NCI-H748 (cell line): Measurements from ENCODE around the gene RPS14.
"Not testable (repeated sequence)": the region's sequence is repeated elsewhere in the genome, so short reads cannot be mapped to it uniquely, and the experiment has no call there.

ENCODE experiments used
- DNase-seq: peaks from one replicate; lab custom pipeline; 2025; ENCODE audit not compliant: unreplicated experiment; lab: John Stamatoyannopoulos, UW

The RPS14 gene

DNA sequence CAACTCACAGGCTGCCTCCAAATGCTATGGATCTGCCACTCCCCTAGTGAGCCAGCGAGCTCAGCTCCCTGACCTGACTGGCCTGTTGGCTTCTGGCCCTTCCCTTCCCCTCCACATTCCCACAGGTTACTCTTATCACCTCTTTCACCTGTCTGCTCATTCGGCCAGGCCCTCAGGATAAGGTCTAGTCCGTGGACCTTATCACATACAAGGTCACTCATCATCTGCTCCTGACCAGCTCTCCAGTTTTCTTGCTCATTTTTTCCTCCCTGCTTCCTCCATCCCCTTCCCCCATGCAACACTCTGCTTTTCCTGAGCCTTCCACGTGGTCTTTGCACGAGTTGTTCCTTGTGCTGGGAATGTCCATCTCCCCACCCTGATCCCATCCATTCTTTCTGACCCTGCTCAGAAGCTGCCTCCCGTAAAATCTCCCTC, 32.5 kb upstream of the RPS14 start:
- DNase-seq: no peak

DNA sequence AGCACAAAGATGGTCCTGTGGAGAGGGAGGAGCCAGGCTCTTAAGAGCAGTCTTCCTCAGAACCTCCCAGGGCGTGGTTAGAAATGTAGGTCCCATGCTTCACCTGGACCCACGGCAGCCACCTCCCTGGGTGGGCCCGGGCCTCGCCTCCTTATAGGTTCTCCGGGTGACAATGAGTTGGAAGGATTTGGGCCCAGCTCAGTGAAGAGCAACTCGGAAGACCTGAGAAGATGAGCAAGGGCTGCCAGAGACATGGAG, 32.1 kb upstream of the RPS14 start:
- no peak for DNase-seq

DNA sequence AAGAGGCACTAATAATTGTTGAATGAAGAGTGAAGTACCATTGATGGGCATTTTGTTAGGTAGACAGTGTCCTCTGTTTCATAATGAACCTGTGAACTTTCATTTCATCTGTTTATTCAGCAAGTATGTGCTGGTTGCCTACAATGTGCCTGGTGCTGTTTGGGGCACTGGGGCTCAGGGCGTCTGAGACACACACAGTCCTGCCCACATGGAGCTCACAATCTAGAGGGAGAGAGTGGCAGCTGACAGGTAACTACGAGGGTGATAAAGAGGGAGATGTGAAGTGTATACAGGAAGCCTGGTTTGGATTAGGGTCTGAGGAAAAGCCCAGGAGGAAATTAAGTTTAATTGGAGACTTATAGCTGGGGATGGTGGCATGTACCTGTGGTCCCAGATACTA, 29.9 kb upstream of the RPS14 start:
- no peak for DNase-seq

DNA sequence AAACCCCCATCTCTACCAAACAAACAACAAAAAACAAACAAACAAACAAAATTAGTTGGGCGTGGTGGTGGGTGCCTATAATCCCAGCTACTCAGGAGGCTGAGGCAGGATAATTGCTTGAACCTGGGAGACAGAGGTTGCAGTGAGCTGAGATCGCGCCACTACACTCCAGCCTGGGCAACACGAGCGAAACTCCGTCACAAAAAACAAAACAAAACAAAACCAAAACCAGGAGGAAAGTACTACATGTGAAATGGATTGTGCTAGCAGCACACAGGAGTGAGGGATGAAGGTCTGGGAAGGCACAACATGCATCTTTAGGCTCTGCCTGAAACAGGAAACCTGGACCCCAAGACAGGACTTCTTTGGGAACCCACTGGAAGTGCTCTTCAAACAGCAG, 27.0 kb upstream of the RPS14 start:
- not testable (repeated sequence) for DNase-seq

DNA sequence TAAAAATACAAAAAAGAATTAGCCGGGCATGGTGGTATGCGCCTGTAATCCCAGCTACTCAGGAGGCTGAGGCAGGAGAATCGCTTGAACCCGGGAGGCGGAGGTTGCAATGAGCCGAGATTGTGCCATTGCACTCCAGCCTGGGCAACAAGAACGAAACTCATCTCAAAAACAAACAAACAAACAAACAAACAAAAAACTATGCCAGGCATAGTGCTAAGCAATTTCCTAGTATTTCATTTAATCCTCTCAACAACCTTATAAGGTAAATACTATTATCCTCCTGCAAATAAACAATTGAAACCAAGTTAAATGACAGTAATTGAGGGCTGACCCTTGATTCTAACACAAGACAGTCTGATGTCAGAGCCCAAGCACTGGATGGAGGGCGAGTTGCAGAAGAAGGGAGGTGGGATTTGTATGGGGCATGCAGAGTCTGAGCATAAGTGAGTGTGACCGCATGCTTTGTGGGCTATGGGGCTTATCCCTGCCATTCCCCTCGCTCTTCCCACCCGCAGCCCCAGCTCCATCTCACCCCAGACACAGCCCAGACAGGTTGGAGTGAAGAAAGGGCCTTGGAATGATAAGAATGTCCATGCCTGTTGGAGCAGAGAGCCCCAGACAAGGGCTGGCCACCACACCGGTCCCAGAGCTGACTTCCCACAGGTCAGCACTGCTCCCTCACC, 24.3 kb upstream of the RPS14 start:
- no peak for DNase-seq

DNA sequence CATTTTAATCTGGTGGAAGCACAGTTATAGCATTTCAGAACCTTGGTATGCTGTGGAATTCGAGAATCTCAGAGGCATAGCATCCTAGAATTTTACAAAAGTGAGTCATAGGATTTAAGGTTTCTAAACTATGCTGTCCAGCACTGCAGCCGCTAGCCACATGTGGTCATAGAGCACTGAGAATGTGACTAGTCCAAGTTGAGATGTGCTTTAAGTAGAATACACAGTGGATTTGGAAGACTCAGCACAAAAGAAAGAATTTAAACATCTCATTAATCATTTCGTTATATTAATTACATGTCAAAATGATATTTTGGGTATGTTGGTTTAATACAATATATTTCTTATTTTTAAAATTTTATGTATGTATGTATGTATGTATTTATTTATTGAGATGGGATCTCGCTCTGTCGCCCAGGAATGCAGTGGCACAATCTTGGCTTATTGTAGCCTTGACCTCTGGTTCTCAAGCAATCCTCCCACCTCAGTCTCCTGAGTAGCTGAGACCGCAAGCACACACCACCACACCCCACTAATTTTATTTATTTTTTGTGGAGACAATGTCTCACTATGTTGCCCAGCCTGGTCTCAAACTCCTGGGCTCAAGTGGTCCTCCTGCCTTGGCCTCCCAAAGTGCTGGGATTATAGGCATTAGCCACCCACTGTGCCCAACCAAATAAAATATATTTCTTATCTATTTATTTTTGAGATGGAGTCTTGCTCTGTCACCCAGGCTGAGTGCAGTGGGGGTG, 20.4 kb upstream of the RPS14 start:
- no peak for DNase-seq

DNA sequence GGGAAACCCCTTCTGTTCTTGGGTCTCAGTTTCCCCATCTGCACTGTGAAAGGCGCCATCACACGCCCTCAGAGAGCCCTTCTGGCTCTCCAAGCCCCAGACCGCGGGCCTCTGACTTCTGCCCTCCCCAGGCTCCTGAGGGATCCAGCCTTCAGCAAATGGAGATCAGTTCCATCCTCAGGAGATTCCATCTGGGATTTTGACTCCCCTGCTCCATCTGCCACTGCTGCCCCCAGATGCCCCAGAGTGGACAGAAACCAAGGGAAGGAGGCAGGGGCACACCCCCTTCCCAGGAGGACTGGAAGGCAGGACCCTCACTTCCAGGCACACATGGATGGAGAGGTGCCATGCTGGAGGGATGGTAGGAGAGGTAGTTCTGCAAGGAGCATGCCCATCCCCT, 18.7 kb upstream of the RPS14 start:
- no peak for DNase-seq

DNA sequence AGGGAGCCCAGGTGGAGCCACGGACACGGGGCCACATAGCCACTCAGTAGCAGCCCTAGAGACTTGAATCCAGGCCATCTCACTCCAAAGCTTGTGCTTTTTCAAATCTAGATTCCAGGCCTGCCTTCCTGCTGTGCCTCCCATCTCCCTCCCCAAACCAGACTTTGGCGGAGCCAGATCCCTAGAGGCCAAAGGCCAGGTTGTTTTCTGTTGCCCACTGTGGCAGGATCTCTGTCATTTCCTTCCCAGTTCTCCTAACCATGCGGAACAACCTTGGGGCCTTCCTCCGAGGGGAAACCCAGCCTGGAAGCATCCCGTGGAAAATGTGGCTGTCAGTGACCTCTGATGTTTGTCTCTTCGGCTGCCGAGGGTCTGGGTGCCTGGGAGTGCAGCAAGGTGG, 16.4 kb upstream of the RPS14 start:
- DNase-seq: no peak

DNA sequence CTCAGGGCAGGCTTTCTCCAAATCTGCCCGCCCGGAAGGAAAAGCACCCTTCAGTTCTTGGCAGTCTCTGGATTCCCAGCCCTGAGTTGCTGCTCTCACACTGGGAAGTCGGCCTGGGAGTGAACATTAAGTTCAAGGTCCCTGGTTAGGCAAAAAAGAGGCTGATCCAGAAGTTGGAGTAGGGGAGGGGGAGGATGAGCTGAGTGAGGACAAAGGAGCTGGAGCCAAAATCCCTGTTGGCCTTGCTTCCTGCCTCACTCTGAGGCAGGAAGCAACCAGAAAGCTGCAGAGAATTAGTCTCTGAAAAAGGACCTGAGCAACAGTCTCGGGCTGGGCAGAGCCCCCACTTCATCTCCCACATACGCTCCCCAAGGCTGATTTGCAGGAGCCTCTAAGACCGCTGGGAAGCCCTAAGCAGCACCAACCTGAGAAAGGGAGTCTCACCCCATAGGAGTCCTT, 15.0 kb upstream of the RPS14 start:
- DNase-seq: no peak

DNA sequence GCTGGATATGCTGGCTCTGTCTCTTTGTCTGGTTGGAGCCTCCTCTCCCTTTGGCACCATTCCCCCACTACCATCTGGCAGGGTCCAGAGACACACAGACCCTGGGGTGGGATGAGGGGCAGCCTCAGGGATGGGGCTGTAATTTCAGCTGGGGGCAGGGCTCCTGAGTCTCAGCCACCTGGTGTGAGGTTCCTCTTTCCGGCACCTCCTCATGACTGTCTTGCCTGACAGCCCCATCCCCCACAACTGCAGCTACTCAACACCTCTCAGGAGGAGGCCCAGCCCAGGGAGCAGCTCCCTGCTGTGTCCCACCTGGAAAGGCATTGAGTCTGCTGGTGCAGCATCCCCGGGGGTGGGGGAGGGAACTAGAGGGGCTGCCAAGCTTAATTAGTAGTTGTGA, 11.7 kb upstream of the RPS14 start:
- DNase-seq: no peak

DNA sequence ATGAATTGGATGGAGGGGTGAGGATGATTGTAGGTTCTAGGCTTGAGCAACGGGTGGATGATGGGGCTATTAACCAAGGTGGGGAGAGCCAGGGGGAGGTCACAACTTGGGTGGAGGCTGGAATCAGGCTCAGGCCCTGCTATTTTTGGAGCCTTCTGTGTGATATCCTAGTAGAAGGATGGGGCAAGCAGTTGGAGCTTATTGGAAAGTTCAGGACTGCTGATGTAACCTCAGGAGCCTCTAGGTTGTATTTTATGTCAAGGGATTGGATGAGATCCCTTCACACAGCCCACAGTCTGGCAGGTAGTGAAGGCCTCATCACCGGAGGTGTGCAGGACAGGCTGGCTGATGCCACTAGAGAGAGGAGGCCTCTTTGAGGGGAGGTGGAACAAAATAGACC, 11.2 kb upstream of the RPS14 start:
- DNase-seq: no peak

DNA sequence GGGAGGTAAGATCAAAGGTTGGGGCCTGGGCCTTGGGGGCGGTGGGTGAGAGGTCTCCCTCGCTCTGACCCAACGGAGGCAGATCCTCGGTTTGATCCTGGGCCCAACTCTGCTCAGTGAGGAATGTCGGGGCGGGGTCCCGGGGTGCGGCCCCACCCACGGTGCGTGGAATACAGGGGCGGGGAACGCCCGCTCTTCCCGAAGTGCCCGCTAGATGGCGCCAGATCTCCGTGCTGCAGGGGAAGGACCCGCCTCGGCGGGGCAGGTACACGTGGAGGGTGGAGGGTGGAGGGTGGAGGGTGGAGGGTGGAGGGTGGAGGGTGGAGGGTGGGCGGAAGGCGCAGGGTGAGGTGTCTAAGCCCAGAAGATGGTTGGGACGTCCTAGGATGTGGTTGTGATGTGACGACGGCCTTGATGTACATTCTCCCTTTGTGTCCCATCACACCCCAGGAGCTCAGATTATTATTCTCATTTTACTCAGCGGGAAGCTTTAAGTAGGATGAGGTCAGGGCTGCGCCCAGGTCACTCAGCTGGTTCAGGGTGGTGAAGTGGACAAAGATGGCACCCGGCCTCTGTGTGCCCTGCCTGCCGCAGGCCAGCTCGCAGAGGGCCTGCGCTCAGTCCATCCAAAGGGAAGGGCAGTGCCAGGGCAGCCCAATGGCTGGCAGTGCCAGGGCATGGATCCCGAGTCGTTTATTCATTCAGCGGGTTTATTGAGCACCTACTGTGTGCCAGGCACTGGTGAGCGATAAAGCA, 9.4 kb upstream of the RPS14 start:
- DNase-seq: peak; percentile 66

DNA sequence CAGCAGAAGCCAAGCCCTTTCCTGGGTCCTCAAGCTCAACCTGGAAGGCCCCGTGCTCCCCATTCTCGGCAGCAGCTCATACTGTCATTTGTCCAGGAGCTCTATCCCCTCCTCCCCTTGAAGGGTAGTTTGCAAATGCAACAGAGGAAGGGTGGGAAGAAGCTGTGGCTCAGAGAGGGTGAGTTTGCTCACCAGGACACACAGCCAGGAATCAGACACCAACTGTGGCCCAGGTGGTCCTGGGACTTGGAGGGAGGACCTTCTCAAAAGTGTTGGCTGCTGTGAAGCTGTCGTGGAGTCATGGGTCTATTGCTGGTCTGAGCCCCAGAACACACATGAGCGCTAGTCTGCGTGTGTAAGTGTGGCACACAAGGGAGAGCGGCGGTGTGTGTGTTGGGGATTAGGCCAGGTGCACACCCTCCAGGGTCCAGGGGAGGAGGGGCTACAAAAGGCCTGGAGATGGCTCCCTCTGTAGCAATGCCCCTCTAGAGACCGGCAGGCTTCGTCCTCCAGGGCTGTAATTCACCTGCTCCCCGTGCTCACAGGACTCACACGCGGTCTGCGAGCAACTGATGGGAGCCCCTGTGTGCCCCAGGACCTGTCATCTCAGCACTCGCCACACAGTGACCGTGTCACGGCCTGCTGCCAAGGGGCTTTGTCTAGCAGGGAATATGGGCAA, 8.2 kb upstream of the RPS14 start:
- no peak for DNase-seq

DNA sequence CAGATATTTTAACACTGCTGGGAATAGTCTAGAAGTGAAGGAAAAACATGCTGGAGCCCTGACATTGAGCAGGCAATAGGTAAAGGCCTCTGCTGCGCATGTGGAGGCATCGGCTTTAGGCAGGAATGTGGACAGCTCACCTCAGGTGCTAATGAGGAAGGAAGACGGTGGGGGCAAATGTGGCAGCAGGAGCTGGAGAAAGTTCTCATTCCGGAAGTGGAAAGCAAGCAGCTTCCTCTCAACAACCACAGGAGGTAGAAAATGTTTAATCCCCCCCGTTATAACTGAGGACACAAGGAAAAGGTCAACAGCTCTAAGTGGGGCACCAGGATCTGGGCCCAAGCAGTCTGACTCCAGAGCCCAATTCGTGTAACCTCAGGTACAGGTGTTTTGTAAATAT, 7.6 kb upstream of the RPS14 start:
- DNase-seq: no peak

DNA sequence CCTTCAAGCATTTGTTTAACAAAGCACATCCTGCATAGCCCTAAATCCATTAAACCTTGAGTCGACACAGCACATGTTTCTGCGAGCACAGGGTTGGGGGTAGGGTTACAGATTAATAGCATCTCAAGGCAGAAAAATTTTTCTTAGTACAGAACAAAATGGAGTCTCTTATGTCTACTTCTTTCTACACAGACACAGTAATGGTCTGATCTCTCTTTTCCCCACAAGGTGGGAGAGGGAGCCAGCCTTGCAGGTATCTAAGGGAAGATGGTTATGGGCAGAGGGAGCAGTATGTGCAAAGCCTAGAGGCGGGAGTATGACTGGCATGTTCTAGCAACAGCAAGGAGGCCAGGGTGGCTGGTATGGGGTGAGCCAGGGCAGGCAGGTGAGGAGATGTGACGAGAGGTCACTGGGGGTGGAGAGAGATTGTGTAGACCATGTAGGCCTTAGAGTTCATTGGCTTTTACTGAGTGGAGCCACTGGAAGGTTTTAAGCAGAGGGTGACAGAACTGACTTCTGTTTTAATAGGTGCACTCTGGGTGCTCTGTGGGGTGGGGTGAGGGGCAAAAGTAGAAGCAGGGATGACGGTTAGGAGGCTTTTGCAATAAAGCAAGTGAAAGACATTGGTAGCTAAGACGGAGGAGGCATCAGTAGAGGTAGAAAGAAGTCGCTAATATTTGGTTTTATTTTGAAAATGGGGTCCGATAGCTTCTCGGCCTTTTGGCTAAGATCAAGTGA, 5.1 kb upstream of the RPS14 start:
- DNase-seq: no peak

DNA sequence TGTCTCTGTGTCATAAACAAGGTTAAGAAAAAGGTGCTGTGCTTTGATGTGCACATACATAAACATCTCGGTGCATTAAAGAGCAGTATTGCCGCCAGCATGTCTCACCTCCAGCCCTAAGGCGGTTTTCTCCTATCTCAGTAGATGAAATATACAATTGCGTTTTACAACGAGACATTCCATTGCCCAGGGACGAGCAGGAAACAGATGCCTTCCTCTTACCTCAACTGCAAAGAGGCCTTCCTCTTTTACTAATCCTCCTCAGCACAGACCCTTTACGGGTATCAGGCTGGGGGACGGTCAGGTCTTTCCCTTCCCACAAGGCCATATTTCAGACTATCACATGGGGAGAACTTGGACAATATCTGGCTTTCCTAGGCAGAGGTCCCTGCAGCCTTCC, 4.5 kb upstream of the RPS14 start:
- DNase-seq: not testable (repeated sequence)

DNA sequence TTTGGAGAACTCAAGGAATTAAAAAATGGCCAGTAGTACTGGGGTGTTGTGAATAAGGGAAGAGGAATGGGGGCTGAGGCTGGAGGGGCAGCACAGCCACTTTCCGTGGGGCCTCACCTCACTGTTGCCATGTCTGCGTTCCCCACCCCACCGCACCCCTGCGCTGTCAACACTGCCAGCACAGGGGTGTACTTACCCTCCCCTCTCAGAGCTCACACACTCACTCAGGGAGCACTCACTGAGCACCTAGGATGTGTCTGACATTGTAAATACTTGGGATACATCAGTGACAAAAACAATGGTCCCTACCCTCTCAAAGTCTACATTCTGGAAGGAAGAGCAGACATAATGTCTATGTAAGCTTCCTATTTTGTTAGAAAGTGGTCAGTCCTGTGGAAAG, 3.4 kb upstream of the RPS14 start:
- no peak for DNase-seq

DNA sequence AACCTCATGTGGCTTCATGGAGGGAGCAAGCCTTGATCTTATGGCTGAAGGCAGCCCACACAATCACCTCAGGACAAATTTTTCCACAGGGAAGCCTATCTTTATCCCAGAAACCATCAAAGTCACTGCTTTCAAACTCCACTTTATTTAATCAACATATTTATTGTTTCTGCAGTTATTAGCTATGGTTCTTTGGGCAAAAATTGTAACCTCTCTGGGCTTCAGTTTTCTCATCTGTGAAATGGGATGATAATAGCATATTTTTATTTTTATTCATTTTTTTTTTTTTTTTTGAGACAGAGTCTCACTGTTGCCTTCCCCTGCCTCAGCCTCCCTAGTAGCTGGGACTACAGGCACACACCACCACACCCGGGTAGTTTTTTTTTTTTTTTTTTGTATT, 2.1 kb upstream of the RPS14 start:
- DNase-seq: no peak

DNA sequence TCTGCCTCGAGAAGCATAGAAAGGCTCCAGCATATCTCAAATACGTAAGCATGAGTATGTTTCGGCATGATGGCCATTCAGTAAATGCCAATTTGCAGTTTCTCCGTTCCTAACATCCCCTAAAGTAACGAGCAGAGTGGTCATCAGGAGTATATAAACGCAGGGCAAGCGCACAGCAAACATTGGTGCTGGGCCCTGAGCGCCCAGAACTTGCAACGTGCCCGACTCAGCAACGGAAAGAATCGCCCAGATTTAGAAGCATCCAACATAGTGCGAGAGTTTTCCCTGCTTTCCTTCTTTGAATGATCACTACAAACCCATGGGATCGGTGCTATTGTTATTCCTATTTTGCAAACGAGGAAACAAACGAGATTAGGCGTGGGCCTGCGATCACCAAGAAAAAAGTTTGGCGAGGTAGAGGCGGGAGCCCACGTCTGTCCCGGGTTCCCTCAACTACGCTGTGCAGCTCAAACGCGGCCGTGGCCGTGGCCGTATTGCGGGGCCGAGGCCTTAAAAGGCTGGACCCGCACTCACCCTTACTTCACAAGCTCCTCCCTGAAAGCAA, 505 bp downstream of the RPS14 start:
- peak; percentile 76 for DNase-seq

DNA sequence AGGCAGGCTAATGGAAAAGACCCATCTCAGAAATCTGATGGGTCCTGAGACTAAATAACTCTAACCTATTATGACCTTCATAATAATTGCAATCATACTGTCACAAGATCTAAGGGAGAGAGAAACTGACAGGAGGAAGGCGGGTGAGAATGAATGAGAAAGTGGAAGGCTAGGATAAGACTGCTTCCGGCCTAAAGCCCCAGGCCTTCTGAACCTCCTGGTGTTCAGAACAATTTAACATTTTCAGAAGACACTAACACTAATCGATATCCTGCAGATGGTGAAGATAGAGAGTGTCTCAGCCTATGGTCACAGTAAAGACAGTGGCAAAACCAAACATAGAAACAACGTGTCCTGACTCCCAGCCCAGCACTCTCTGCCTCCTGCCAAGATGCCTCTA, 1.2 kb downstream of the RPS14 start:
- no peak for DNase-seq

DNA sequence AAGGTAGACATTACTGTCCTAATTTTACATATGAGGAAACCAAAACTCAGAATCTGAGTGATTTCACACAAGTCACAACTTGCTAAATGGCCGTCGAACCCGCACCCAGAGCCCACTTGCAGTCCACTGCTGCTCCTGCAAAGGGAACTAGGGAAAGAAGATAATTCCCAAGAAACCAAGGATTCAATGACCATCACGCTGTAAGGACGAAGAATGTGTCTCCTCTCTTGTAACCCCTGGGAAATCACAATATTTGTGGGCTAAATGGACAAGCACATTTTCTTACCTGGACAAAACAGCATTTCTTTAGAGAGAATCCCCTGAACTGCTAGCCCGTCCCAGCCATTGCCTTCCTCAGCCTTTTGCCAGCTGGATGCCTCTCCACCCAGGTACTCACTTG, 2.4 kb downstream of the RPS14 start:
- DNase-seq: no peak
